Keratinocyte (primary cell): ENCODE data around the gene RHOG. TPM values are rescaled to one million over a fixed set of nuclear protein-coding genes. Genes with fewer than 3 reads are reported as not detected.
A peak's percentile ranks its signal among the peaks of the same experiment; 100 is the strongest.

ENCODE experiments used
- DNase-seq: peaks from one replicate; pipeline ENCODE4 v3.0.0-alpha.2; 2011; ENCODE audit warnings: low read depth, missing footprints, low spot score
- FAIRE-seq: peaks from 2 replicates; lab custom pipeline; 2011; peaks lifted over from hg19 to GRCh38; lab: Jason Lieb, UNC
- H2AFZ ChIP-seq: 2 replicates; pipeline ENCODE4 v1.6.0; 2012; ENCODE audit warnings: low read length, control low read depth, inconsistent platforms; ENCODE audit not compliant: control insufficient read depth
- H3K27ac ChIP-seq: 2 replicates; pipeline ENCODE4 v1.5.1; 2011; ENCODE audit warnings: low read length; ENCODE audit not compliant: control insufficient read depth, insufficient read depth
- H3K27me3 ChIP-seq: 3 replicates; pipeline ENCODE4 v1.6.0; 2011; ENCODE audit warnings: low read length; ENCODE audit not compliant: control insufficient read depth, insufficient read depth; ENCODE audit errors: extremely low read depth
- H3K36me3 ChIP-seq, 2 experiments: 2 replicates in 1 of 2; 3 replicates in 1 of 2; pipeline ENCODE4 v1.5.1; 2011; ENCODE audit warnings: low read length in 2 of 2, mild to moderate bottlenecking in 1 of 2; ENCODE audit not compliant: control insufficient read depth in 2 of 2, insufficient read depth in 2 of 2; ENCODE audit errors: extremely low read depth in 1 of 2
- H3K4me1 ChIP-seq: 3 replicates; pipeline ENCODE4 v1.5.1; 2011; ENCODE audit warnings: low read length; ENCODE audit not compliant: control insufficient read depth, insufficient read depth; ENCODE audit errors: extremely low read depth
- H3K4me2 ChIP-seq: 3 replicates; pipeline ENCODE4 v1.6.0; 2011; ENCODE audit warnings: low read depth, low read length; ENCODE audit not compliant: control insufficient read depth, insufficient read depth; ENCODE audit errors: extremely low read depth
- H3K4me3 ChIP-seq, 3 experiments: fragments of 200-600 bp in 1 of 3; sonication (generic) in 1 of 3; 2 replicates in 2 of 3; 3 replicates in 1 of 3; pipeline ENCODE4 v1.5.1; 2011 to 2016; ENCODE audit warnings: low read length in 3 of 3, mild to moderate bottlenecking in 3 of 3, control low read depth in 2 of 3, inconsistent platforms in 1 of 3, low read depth in 1 of 3, mixed read lengths in 1 of 3, mixed run types in 1 of 3, moderate library complexity in 1 of 3; ENCODE audit not compliant: control insufficient read depth in 2 of 3, insufficient read depth in 2 of 3; ENCODE audit errors: extremely low read depth in 1 of 3
- H3K79me2 ChIP-seq: 2 replicates; pipeline ENCODE4 v1.6.0; 2012; ENCODE audit warnings: low read length; ENCODE audit not compliant: control insufficient read depth, insufficient read depth
- H3K9ac ChIP-seq: 3 replicates; pipeline ENCODE4 v1.6.0; 2011; ENCODE audit warnings: low read length; ENCODE audit not compliant: control insufficient read depth, insufficient read depth; ENCODE audit errors: extremely low read depth
- H3K9me1 ChIP-seq: 3 replicates; pipeline ENCODE4 v1.6.0; 2011; ENCODE audit warnings: low read length; ENCODE audit not compliant: control insufficient read depth, insufficient read depth; ENCODE audit errors: extremely low read depth
- H3K9me3 ChIP-seq: 2 replicates; pipeline ENCODE4 v1.5.1; 2012; ENCODE audit warnings: low read depth, low read length; ENCODE audit not compliant: control insufficient read depth
- H4K20me1 ChIP-seq: 3 replicates; pipeline ENCODE4 v1.6.0; 2011; ENCODE audit warnings: low read length; ENCODE audit not compliant: control insufficient read depth, insufficient read depth; ENCODE audit errors: extremely low read depth
- EZH2 ChIP-seq: IDR thresholded peaks from one replicate; pipeline ENCODE4 v1.6.1; 2012; ENCODE audit warnings: inconsistent platforms, mild to moderate bottlenecking, low read length, moderate library complexity
- dilution Hi-C: fragments of 300-500 bp; cut with MboI; formaldehyde crosslinking; loops from one replicate; pipeline ENCODE4 v1.7.0; 2020; ENCODE audit warnings: low sequenced_read_pairs; ENCODE audit not compliant: extremely low pct_ligation_motif_present
- polyA plus RNA-seq, 5 experiments: library from polyadenylated mRNA; depleted of rRNA in 3 of 5; stranded (reverse) in 3 of 5; stranded (forward) in 1 of 5; unstranded in 1 of 5; fragments of >200 nt; gene quantifications; 1 replicate in 1 of 5; 2 replicates in 3 of 5; 3 replicates in 1 of 5; pipeline versions ENCODE4 v1.2.1 to v1.2.3, GENCODE V29; 2011 to 2012; ENCODE audit warnings: missing spikeins in 2 of 5, low read depth in 1 of 5, low replicate concordance in 1 of 5
- TF ChIP-seq, protein P1 (sequence below), 3 experiments: IDR thresholded peaks in 1 of 3; conservative IDR thresholded peaks in 1 of 3; optimal IDR thresholded peaks in 1 of 3; 2 replicates in 2 of 3; 3 replicates in 1 of 3; pipeline versions ENCODE3 to v1.5.1; 2011; ENCODE audit warnings: low read length in 3 of 3, mild to moderate bottlenecking in 3 of 3, moderate library complexity in 2 of 3, control low read depth in 1 of 3, inconsistent platforms in 1 of 3; ENCODE audit not compliant: insufficient read depth in 2 of 3; ENCODE audit errors: extremely low read depth in 1 of 3

The RHOG gene
- polyA plus RNA-seq, 1 donor (not counting 4 experiments of a cell fraction or from before 2014, with no cell fraction given) = 39.8 TPM

DNA sequence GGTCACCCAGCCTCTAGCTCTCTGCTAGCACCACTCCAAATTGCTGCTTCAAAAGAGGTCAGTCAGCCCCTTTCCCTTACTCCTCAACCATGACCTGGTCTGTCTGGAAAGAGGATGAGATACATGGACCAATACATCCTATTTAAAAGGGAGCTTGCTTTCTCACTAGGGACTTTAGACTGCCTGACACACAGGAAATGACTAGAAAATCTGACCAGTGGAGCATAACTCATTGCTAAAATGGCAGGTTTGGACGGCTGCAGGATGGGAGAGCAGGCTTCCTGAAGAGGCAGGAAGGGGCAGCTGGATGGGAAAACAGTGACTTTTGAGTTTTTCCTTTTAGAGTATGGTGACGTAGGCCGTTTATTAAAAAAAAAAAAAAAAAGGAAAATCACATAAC, 40.0 kb upstream of the RHOG start:
- no peaks in the 10 kb centered on the region for H3K9me3 ChIP-seq
- H3K27me3 ChIP-seq = no peaks in the 10 kb centered on the region
- FAIRE-seq = no peak
- no peak overlapping the region for H3K4me3 ChIP-seq
- no peak overlapping the region for H3K9ac ChIP-seq
- no peaks in the 10 kb centered on the region for H3K36me3 ChIP-seq
- no peak overlapping the region for H2AFZ ChIP-seq
- TF ChIP-seq EZH2 = no peak
- TF ChIP-seq, protein P1, sequence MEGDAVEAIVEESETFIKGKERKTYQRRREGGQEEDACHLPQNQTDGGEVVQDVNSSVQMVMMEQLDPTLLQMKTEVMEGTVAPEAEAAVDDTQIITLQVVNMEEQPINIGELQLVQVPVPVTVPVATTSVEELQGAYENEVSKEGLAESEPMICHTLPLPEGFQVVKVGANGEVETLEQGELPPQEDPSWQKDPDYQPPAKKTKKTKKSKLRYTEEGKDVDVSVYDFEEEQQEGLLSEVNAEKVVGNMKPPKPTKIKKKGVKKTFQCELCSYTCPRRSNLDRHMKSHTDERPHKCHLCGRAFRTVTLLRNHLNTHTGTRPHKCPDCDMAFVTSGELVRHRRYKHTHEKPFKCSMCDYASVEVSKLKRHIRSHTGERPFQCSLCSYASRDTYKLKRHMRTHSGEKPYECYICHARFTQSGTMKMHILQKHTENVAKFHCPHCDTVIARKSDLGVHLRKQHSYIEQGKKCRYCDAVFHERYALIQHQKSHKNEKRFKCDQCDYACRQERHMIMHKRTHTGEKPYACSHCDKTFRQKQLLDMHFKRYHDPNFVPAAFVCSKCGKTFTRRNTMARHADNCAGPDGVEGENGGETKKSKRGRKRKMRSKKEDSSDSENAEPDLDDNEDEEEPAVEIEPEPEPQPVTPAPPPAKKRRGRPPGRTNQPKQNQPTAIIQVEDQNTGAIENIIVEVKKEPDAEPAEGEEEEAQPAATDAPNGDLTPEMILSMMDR (optimal IDR thresholded peaks at IDR 0.05 in 1 of 3, IDR thresholded peaks at IDR 0.05 in 1 of 3, conservative IDR thresholded peaks at IDR 0.05 in 1 of 3; ENCODE audit: extremely low read depth in 1 of 3, insufficient read depth in 2 of 3, low read length in 3 of 3) = no peak
- no peak for DNase-seq
- H3K9me1 ChIP-seq = no peaks in the 10 kb centered on the region
- H3K4me2 ChIP-seq = peak overlapping the region; percentile 7
- H3K4me1 ChIP-seq = peaks cover 32% of the 10 kb centered on the region
- H3K79me2 ChIP-seq = peaks cover 56% of the 10 kb centered on the region
- H3K27ac ChIP-seq = no peak overlapping the region
- dilution Hi-C loops = no loop called here
- H4K20me1 ChIP-seq = no peaks in the 10 kb centered on the region

DNA sequence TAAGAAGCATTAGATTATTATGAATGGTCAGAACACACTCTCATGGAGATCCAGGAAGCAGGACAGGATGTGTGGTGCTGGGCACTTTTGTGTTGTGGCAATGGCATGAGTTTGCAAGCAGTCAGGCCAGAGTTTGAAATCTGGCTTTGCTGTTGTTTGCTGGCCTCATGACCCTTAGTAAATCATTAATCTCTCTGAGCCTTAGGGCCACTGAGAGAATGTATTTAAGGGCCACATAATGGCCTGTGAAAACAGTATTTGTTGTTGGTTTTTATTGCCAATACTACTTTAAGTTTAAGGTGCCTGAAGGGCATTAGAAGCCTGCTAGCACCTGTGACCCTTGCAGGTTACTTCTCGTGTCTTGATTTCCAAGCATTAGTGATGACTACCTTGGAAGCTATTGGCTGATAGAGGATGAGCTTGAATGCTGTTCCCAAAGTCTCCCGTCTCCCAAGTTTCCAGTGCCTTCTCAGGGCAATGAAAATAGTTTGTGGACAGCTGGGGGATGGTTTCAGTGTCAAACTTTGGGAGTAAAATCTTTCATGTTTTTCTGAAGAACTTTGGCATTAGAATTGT, 39.3 kb upstream of the RHOG start:
- peaks cover 25% of the 10 kb centered on the region for H3K4me1 ChIP-seq
- H3K9me1 ChIP-seq = no peaks in the 10 kb centered on the region
- H3K9ac ChIP-seq = no peak overlapping the region
- H3K27me3 ChIP-seq = no peaks in the 10 kb centered on the region
- dilution Hi-C loops = no loop called here
- H3K27ac ChIP-seq = no peak overlapping the region
- H3K36me3 ChIP-seq = no peaks in the 10 kb centered on the region
- H3K79me2 ChIP-seq = peaks cover 58% of the 10 kb centered on the region
- no peaks in the 10 kb centered on the region for H4K20me1 ChIP-seq
- H3K4me2 ChIP-seq = no peak overlapping the region
- no peak for DNase-seq
- H2AFZ ChIP-seq = no peak overlapping the region
- no peaks in the 10 kb centered on the region for H3K9me3 ChIP-seq
- H3K4me3 ChIP-seq = no peak overlapping the region
- peak; percentile 29 for FAIRE-seq
- TF ChIP-seq EZH2 = no peak
- TF ChIP-seq, protein P1 (optimal IDR thresholded peaks at IDR 0.05 in 1 of 3, IDR thresholded peaks at IDR 0.05 in 1 of 3, conservative IDR thresholded peaks at IDR 0.05 in 1 of 3; ENCODE audit: extremely low read depth in 1 of 3, insufficient read depth in 2 of 3, low read length in 3 of 3) = no peak
